Mesodermal cell (in vitro differentiated cells): ENCODE data around the gene CASZ1.

Experiments used
- H3K27ac ChIP-seq: 2 replicates; pipeline ENCODE4 v1.7.0; 2013; ENCODE audit warnings: mild to moderate bottlenecking, low read depth, low read length, moderate library complexity; ENCODE audit not compliant: severe bottlenecking
- H3K36me3 ChIP-seq: 2 replicates; pipeline ENCODE4 v1.7.1; 2013; ENCODE audit warnings: mild to moderate bottlenecking, low read length, moderate library complexity; ENCODE audit not compliant: control insufficient read depth, insufficient read depth
- H3K4me1 ChIP-seq: one replicate; pipeline ENCODE4 v1.7.1; 2013; ENCODE audit warnings: mild to moderate bottlenecking, low read length; ENCODE audit not compliant: insufficient read depth, control insufficient read depth, poor library complexity, severe bottlenecking
- H3K4me3 ChIP-seq: 2 replicates; pipeline ENCODE4 v1.7.0; 2013; ENCODE audit warnings: low read length, control low read depth, mild to moderate bottlenecking; ENCODE audit not compliant: insufficient read depth, poor library complexity, severe bottlenecking; ENCODE audit errors: extremely low read depth
- H3K9me3 ChIP-seq: 2 replicates; pipeline ENCODE4 v1.7.1; 2013; ENCODE audit warnings: mild to moderate bottlenecking, low read length, moderate library complexity; ENCODE audit not compliant: control insufficient read depth
- WGBS, 2 experiments: methylation state at CpG; one replicate each; pipeline ENCODE4 v1.1.5; 2013; ENCODE audit warnings: missing lambda C conversion rate in 2 of 2; ENCODE audit not compliant: insufficient coverage in 2 of 2; 5-methylcytosine and 5-hydroxymethylcytosine counted together

CASZ1 gene

DNA sequence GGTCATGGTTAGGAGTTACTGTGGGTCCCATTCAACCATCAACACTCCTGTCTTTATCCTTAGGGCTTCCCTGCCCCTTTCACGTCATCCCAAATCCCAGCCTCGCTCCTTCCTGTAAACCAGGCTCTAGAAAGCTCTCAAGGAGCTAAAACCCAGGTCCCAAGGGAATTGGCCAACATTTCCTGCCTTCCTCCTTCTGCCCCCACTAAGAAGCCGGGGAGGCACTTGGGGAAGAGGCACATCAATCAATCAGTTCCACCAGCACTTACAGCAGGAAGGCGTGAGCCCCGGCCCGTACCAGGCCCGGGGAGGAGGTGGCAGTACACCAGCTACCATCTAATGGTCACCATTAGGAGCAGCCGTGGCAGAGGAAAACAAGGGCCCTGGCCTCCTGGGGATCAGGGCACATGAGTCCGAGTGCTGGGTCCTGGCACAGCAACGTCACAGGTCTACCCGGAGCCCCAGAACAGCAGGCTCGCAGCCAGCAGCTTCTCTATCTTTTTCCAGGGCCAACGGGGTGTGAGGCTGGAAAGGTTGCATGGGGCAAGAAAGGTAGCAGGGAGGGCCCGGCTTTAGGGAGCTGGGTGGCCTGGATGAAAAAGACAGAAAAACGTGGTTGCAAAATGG, 108.6 kb downstream of the CASZ1 start:
- Histone ChIP-seq H3K4me1 (peaks cover 23% of the 10 kb centered on the region), H3K36me3 (no peaks in the 10 kb centered on the region), H3K9me3 (no peaks in the 10 kb centered on the region), H3K27ac (no peak overlapping the region), H3K4me3 (no peak overlapping the region)
- WGBS, 2 experiments, result 92 to 94% methylated on average over 13 to 14 of the region's 15 CpGs

- peaks cover 28% of the 10 kb centered on the region for H3K4me1 ChIP-seq
- 83 to 94% methylated on average over 4 to 6 of the region's 7 CpGs for WGBS, 2 experiments
- no peaks in the 10 kb centered on the region for H3K36me3 ChIP-seq
- no peak overlapping the region for H3K27ac ChIP-seq
- H3K9me3 ChIP-seq, result no peaks in the 10 kb centered on the region
- no peak overlapping the region for H3K4me3 ChIP-seq
Measured at GRCh38 chr1:10687251-10687651, 109.2 kb downstream of the CASZ1 start.

DNA sequence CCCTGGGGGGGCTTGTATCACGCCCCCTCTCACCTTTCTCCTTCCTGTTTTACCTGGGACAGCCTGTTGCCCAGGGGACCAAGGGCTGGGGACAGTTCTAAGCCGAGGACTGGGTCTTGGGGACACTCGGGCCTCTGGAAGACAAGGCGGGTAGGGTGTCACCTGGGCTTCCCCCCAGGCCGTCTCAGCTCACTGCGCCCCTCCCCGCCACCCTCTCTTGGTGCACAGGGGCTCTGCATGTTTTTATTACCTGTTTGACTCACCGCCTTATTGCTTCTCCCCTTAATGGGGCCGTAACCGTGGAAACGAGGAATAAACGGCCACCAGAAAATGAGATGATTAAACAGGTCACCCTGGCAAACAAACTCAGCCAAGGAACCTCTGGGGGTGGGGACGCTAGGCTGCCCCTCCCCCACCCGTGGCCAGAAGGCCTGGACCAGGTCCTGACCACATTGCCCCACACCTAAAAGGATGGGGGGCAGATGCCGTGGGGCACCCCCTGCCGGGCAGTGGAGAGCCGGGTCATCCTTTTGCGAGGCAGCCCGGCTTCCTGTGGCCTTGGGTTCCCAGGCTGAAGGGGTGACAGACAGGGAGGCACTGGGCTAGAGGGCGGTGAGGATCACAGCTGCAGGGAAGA, 109.9 kb downstream of the CASZ1 start:
- no peaks in the 10 kb centered on the region for H3K9me3 ChIP-seq
- peaks cover 35% of the 10 kb centered on the region for H3K4me1 ChIP-seq
- WGBS, 2 experiments, result 66 to 76% methylated on average over 18 to 19 of the region's 20 CpGs
- no peaks in the 10 kb centered on the region for H3K36me3 ChIP-seq
- H3K4me3 ChIP-seq, result no peak overlapping the region
- no peak overlapping the region for H3K27ac ChIP-seq

DNA sequence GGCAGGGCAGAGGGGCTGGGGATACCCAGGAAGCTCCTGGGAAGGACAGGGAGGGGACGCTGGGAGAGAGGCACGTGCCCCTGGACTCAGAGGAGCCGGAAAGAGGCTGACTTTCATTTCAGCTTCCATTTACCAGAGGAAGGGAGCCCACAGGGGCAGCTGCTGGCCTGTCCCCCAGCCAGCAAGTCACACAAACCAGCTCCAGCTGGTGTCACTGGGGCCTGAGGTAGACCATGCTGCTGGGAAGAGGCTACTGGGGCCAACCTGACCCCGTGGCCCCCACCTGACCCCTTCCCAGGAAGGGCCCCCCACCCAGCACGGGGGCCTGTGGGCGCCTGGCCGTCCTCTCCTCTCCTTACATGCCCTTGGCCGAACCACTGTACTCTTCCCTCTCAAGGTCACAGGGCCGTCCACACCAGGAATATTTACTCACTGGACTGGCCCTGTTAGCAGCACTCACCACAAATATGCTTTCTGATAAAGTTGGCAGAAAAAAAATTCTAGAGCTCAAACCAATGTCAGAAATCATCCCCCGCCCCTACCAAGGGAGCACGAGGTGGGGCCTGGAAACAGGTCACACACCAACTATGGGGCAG, 110.5 kb downstream of the CASZ1 start:
- Histone ChIP-seq H3K4me1 (peaks cover 36% of the 10 kb centered on the region), H3K36me3 (no peaks in the 10 kb centered on the region), H3K9me3 (no peaks in the 10 kb centered on the region), H3K4me3 (no peak overlapping the region), H3K27ac (no peak overlapping the region)
- 84 to 87% methylated on average over 8 to 9 of the region's 11 CpGs for WGBS, 2 experiments

GRCh38 chr1:10685196-10685807, 111.1 kb downstream of the CASZ1 start:
- Histone ChIP-seq H3K4me1 (peaks cover 41% of the 10 kb centered on the region), H3K27ac (no peak overlapping the region)
- WGBS, 2 experiments, result 86 to 93% methylated on average over 13 to 14 of the region's 15 CpGs

GRCh38 chr1:10684221-10684620, 112.2 kb downstream of the CASZ1 start:
- Histone ChIP-seq H3K4me1 (peaks cover 49% of the 10 kb centered on the region), H3K4me3 (no peak overlapping the region), H3K36me3 (no peaks in the 10 kb centered on the region), H3K27ac (no peak overlapping the region), H3K9me3 (no peaks in the 10 kb centered on the region)
- WGBS, 2 experiments, result 92 to 93% methylated on average over 9 of the region's 10 CpGs

More at GRCh38 chr1:10685196-10685807, 111.1 kb downstream of the CASZ1 start:
- Histone ChIP-seq H3K9me3 (no peaks in the 10 kb centered on the region), H3K36me3 (no peaks in the 10 kb centered on the region), H3K4me3 (no peak overlapping the region)

DNA sequence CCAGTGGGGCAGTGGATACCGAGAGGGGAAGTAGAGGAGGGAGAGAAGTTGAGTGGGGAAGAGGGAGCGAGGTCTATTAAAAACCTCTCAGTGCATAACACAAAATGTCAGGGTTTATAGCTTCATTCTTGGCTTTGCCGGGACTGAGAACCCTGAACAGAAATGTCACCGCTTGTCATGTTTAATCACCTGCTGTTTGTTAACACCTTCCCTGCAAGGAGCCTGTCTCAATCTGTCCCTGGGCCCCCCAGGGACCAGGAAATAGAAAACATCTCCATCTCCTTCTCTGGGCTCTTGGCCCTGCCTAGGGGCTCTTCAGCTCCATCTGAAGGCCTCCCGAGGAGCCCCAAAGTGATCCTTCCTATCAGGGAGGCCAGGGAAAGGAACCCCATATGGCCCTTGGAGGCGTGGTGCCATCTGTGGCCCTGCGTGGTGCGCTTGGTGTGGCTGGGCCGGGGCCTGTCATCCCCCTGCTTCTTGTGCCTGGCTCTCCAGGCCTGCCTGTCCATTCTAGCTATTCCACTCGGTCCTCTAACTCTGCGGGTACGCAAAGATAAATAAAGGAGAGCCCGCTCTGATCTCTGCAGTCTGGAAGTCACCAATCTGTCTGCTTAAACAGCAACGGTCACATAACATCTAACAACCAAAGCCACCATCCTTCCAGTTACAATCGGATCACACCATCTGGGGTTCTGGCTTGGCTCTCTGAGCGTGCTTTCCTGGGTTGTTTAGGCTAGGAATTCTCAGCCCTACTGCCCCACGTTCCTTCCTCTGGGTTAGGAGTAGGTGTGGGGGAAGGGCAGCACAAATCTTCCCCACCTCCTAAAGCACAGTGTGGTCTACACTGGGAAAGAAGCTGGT, 113.8 kb downstream of the CASZ1 start:
- no peaks in the 10 kb centered on the region for H3K36me3 ChIP-seq
- peaks cover 51% of the 10 kb centered on the region for H3K4me1 ChIP-seq
- H3K4me3 ChIP-seq, result no peak overlapping the region
- no peaks in the 10 kb centered on the region for H3K9me3 ChIP-seq
- 71 to 76% methylated on average over 11 to 13 of the region's 17 CpGs for WGBS, 2 experiments
- peak overlapping the region; percentile 1 for H3K27ac ChIP-seq

DNA sequence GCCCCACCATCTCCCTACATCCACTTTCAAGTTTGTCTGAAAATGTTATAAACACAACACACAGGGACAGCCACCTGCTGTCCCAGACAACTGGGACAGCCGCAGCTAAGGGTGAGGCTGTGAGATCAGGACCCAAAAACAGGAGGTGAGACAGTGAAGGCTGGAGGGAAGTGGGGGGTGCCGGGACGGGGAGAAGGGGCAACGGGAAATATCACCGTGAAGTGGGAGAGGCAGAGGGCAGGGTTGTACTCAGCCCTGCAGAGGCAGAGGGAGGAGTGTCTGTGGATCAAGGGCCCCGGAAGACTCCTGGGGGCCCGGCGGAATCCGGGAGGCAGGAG, 114.4 kb downstream of the CASZ1 start:
- 52 to 56% methylated on average over 7 to 8 of the region's 9 CpGs for WGBS, 2 experiments
- Histone ChIP-seq H3K4me1 (peaks cover 52% of the 10 kb centered on the region), H3K36me3 (no peaks in the 10 kb centered on the region), H3K27ac (no peak overlapping the region), H3K9me3 (no peaks in the 10 kb centered on the region), H3K4me3 (no peak overlapping the region)

DNA sequence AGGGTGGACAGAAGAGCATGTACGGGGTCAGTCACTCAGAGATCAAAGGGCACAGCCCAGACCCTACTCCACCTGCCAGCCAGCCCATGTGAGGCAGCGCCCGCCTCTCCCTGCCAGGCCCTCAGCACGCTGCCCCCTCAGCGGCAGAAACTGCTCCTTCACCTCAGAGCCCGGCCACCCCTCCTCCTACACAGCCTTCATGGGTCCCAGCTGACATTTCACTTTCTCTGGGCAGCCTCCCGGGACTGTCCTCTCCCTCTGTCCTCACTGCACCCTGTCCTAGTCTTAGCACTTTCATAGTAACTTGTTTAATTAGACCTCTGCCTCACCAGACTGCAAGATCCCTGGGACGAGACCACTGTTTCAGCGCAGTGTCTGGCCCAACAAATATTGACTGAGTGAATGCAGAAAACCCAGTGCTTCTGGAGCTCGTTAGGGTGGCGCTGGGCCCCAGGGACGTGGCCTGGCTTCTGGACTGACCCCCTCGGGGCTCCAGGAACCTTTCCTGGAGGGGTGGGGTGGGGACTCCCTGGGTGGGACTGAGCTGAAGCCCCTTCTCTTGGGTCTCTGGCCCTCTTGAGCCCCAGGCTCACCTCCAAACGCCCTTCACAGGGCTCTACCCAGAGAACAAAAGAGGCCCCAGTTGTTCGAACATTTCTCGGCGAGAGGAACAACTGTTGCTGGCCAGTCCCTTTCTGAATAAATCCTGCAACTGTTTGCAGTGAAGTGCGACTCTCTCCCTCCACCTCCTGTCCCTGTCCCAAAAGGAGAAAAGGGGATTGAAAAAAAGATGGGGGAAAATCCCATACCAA, 114.9 kb downstream of the CASZ1 start:
- WGBS, 2 experiments, result 69 to 74% methylated on average over 6 to 15 of the region's 18 CpGs
- H3K4me3 ChIP-seq, result no peak overlapping the region
- no peaks in the 10 kb centered on the region for H3K36me3 ChIP-seq
- H3K9me3 ChIP-seq, result no peaks in the 10 kb centered on the region
- peaks cover 52% of the 10 kb centered on the region for H3K4me1 ChIP-seq
- no peak overlapping the region for H3K27ac ChIP-seq

GRCh38 chr1:10680487-10680886, 116.0 kb downstream of the CASZ1 start:
- Histone ChIP-seq H3K4me1 (peaks cover 43% of the 10 kb centered on the region), H3K36me3 (no peaks in the 10 kb centered on the region), H3K27ac (no peak overlapping the region), H3K9me3 (no peaks in the 10 kb centered on the region), H3K4me3 (no peak overlapping the region)
- WGBS, 2 experiments, result 89 to 95% methylated on average over 3 to 11 of the region's 11 CpGs
